Osteoblast (primary cell): ENCODE data around the gene MTHFSD. TPM values are rescaled to one million over a fixed set of nuclear protein-coding genes. Genes with fewer than 3 reads are reported as not detected.

ENCODE experiments used
- DNase-seq: peaks from one replicate; pipeline ENCODE4 v3.0.0; 2011; ENCODE audit warnings: low spot score, mixed read lengths; ENCODE audit not compliant: insufficient read length; ENCODE audit errors: missing footprints
- H2AFZ ChIP-seq: 2 replicates; pipeline ENCODE4 v1.6.0; 2011; ENCODE audit warnings: mild to moderate bottlenecking, low read length
- H3K27ac ChIP-seq: 2 replicates; pipeline ENCODE4 v1.5.1; 2011; ENCODE audit warnings: mild to moderate bottlenecking, low read depth, low read length, moderate library complexity
- H3K27me3 ChIP-seq: 2 replicates; pipeline ENCODE4 v1.6.0; 2012; ENCODE audit warnings: mild to moderate bottlenecking, control low read depth, inconsistent platforms, low read length, moderate library complexity; ENCODE audit not compliant: insufficient read depth
- H3K36me3 ChIP-seq: 2 replicates; pipeline ENCODE4 v1.5.1; 2011; ENCODE audit warnings: mild to moderate bottlenecking, low read length, control low read depth, moderate library complexity; ENCODE audit not compliant: insufficient read depth
- H3K4me1 ChIP-seq: 2 replicates; pipeline ENCODE4 v1.5.1; 2011; ENCODE audit warnings: mild to moderate bottlenecking, low read length, control low read depth, moderate library complexity; ENCODE audit not compliant: insufficient read depth
- H3K4me2 ChIP-seq: 2 replicates; pipeline ENCODE4 v1.6.0; 2011; ENCODE audit warnings: mild to moderate bottlenecking, low read length; ENCODE audit not compliant: insufficient read depth
- H3K4me3 ChIP-seq: fragments of 200-600 bp; sonication (generic); 3 replicates; pipeline ENCODE4 v1.5.1; 2012; ENCODE audit warnings: mild to moderate bottlenecking, low read length, inconsistent platforms; ENCODE audit not compliant: insufficient read depth
- H3K79me2 ChIP-seq: 2 replicates; pipeline ENCODE4 v1.6.0; 2012; ENCODE audit warnings: mild to moderate bottlenecking, low read length, control low read depth, inconsistent platforms; ENCODE audit not compliant: insufficient read depth
- H3K9me3 ChIP-seq: 2 replicates; pipeline ENCODE4 v1.5.1; 2011; ENCODE audit warnings: low read depth, low read length, control low read depth
- H4K20me1 ChIP-seq: 2 replicates; pipeline ENCODE4 v1.6.0; 2012; ENCODE audit warnings: mild to moderate bottlenecking, low read length, control low read depth; ENCODE audit not compliant: insufficient read depth
- CTCF ChIP-seq: IDR thresholded peaks from 2 replicates; pipeline ENCODE4 v1.5.1; 2011; ENCODE audit warnings: mild to moderate bottlenecking, low read depth, low read length, moderate library complexity; ENCODE audit errors: extremely low read depth
- total RNA-seq: library from RNA; depleted of rRNA; stranded (reverse); fragments of >200 nt; gene quantifications from 2 replicates; pipeline ENCODE4 v1.2.3, GENCODE V29; 2012

MTHFSD gene
- total RNA-seq, 1 donor: 18.5 TPM

GRCh38 chr16:86578611-86579267, 23.7 kb upstream of the MTHFSD start:
- Histone ChIP-seq H3K27ac (peak overlapping the region; percentile 96), H3K9me3 (no peaks in the 10 kb centered on the region), H3K4me3 (no peak overlapping the region), H2AFZ (no peak overlapping the region), H3K27me3 (no peaks in the 10 kb centered on the region), H3K79me2 (peaks cover 97% of the 10 kb centered on the region), H3K36me3 (peaks cover 38% of the 10 kb centered on the region), H3K4me1 (peaks cover 13% of the 10 kb centered on the region), H3K4me2 (no peak overlapping the region), H4K20me1 (no peaks in the 10 kb centered on the region)
- no peak for TF ChIP-seq CTCF
- DNase-seq: peak; percentile 65

- H4K20me1 ChIP-seq: no peaks in the 10 kb centered on the region
- peaks cover 97% of the 10 kb centered on the region for H3K79me2 ChIP-seq
- peaks cover 14% of the 10 kb centered on the region for H3K4me1 ChIP-seq
- H3K27me3 ChIP-seq: no peaks in the 10 kb centered on the region
- DNase-seq: peak; percentile 30
- H3K4me2 ChIP-seq: no peak within 1 kb of the TSS
- H3K36me3 ChIP-seq: peaks cover 42% of the 10 kb centered on the region
- no peak for TF ChIP-seq CTCF
- no peaks in the 10 kb centered on the region for H3K9me3 ChIP-seq
- peak within 1 kb of the TSS; percentile 96 for H3K27ac ChIP-seq
- H2AFZ ChIP-seq: no peak within 1 kb of the TSS
- no peak within 1 kb of the TSS for H3K4me3 ChIP-seq
Observed at GRCh38 chr16:86578061-86578599, 23.1 kb upstream of the MTHFSD start, which contains the start of gene FOXL1. Gene FOXL1, plus strand, starts transcription at chr16:86578549. Its CDS starts 175 bp downstream, at chr16:86578724.

- TF ChIP-seq CTCF: no peak
- Histone ChIP-seq H3K4me2 (peak overlapping the region; percentile 24), H3K79me2 (peaks cover 98% of the 10 kb centered on the region), H3K4me3 (no peak overlapping the region), H3K27ac (peak overlapping the region; percentile 96), H3K27me3 (no peaks in the 10 kb centered on the region), H3K4me1 (peaks cover 21% of the 10 kb centered on the region), H3K9me3 (no peaks in the 10 kb centered on the region), H2AFZ (no peak overlapping the region), H4K20me1 (no peaks in the 10 kb centered on the region), H3K36me3 (peaks cover 49% of the 10 kb centered on the region)
- DNase-seq: peak; percentile 56
Observed at GRCh38 chr16:86577314-86577971, 22.4 kb upstream of the MTHFSD start.
